IPS-15b (cell line): Measurements from ENCODE around the gene TMEM26.

Experiments used
- H3K27me3 ChIP-seq: one replicate; pipeline ENCODE4 v1.6.1; 2013; ENCODE audit warnings: low read length; ENCODE audit not compliant: control insufficient read depth, insufficient read depth
- H3K36me3 ChIP-seq: one replicate; pipeline ENCODE4 v1.6.1; 2013; ENCODE audit warnings: low read length; ENCODE audit not compliant: control insufficient read depth, insufficient read depth
- H3K4me1 ChIP-seq: one replicate; pipeline ENCODE4 v1.6.1; 2013; ENCODE audit warnings: mild to moderate bottlenecking, low read length; ENCODE audit not compliant: control insufficient read depth, insufficient read depth
- H3K4me3 ChIP-seq: one replicate; pipeline ENCODE4 v1.5.1; 2013; ENCODE audit warnings: low read depth, low read length
- H3K9ac ChIP-seq: one replicate; pipeline ENCODE4 v1.6.1; 2013; ENCODE audit warnings: low read depth, mild to moderate bottlenecking, low read length
- H3K9me3 ChIP-seq: one replicate; pipeline ENCODE4 v1.6.1; 2013; ENCODE audit warnings: mild to moderate bottlenecking, low read length; ENCODE audit not compliant: control insufficient read depth, insufficient read depth

TMEM26 gene

DNA sequence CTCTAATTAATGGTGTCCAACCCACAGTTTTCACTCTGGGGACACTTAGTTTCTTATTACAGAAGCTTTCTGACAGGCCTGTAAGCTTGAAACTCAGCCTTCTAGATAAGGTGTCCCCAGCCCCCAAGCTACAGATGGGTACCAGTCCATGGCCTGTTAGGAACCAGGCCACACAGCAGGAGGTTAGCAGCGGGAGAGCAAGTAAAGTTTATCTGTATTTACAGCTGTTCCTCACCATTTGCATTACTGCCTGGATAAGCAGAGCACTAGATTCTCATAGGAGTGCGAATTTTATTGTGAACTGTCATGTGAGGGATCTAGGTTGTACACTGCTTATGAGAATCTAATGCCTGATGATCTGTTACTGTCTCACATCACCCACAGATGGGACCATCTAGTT, 93.7 kb downstream of the TMEM26 start:
- no peak overlapping the region for H3K9ac ChIP-seq
- H3K27me3 ChIP-seq = no peaks in the 10 kb centered on the region
- H3K9me3 ChIP-seq = no peaks in the 10 kb centered on the region
- H3K36me3 ChIP-seq = no peaks in the 10 kb centered on the region
- H3K4me3 ChIP-seq = no peak overlapping the region
- no peaks in the 10 kb centered on the region for H3K4me1 ChIP-seq

- no peaks in the 10 kb centered on the region for H3K4me1 ChIP-seq
- H3K4me3 ChIP-seq = no peak overlapping the region
- no peaks in the 10 kb centered on the region for H3K36me3 ChIP-seq
- no peaks in the 10 kb centered on the region for H3K27me3 ChIP-seq
- no peaks in the 10 kb centered on the region for H3K9me3 ChIP-seq
- H3K9ac ChIP-seq = no peak overlapping the region
Measured at GRCh38 chr10:61357687-61358086, 95.5 kb downstream of the TMEM26 start.
